Endothelial cell (in vitro differentiated cells): ENCODE measurements around the gene IQCF5. TPM values are rescaled to one million over a fixed set of nuclear protein-coding genes. Genes with fewer than 3 reads are reported as not detected.
A peak's percentile ranks its signal among the peaks of the same experiment; 100 is the strongest.

Source experiments
- DNase-seq: peaks from one replicate; pipeline ENCODE4 v3.0.0; 2021; ENCODE audit warnings: low spot score
- H3K27ac Mint-ChIP-seq: one replicate; pipeline ENCODE4 v1.8.0; 2021; ENCODE audit warnings: mixed read lengths, inconsistent platforms; ENCODE audit not compliant: unreplicated experiment
- H3K27me3 Mint-ChIP-seq: one replicate; pipeline ENCODE4 v1.8.0; 2021; ENCODE audit warnings: mild to moderate bottlenecking, moderate library complexity, mixed read lengths, inconsistent platforms; ENCODE audit not compliant: unreplicated experiment
- H3K36me3 Mint-ChIP-seq: one replicate; pipeline ENCODE4 v1.8.0; 2021; ENCODE audit warnings: mild to moderate bottlenecking, low read depth, mixed read lengths, inconsistent platforms; ENCODE audit not compliant: unreplicated experiment
- H3K4me1 Mint-ChIP-seq: one replicate; pipeline ENCODE4 v1.8.0; 2021; ENCODE audit warnings: mild to moderate bottlenecking, mixed read lengths, inconsistent platforms; ENCODE audit not compliant: unreplicated experiment
- H3K4me3 Mint-ChIP-seq: one replicate; pipeline ENCODE4 v1.8.0; 2021; ENCODE audit warnings: mild to moderate bottlenecking, mixed read lengths, inconsistent platforms; ENCODE audit not compliant: unreplicated experiment
- H3K9me3 Mint-ChIP-seq: one replicate; pipeline ENCODE4 v1.8.0; 2021; ENCODE audit warnings: mixed read lengths, inconsistent platforms; ENCODE audit not compliant: unreplicated experiment
- CTCF ChIP-seq: fragments of 200-600 bp; sonication (generic); IDR thresholded peaks from one replicate; pipeline ENCODE4 v1.5.0; 2021; ENCODE audit warnings: antibody characterized with exemption; ENCODE audit not compliant: unreplicated experiment
- total RNA-seq: library from RNA; stranded (reverse); fragmentation: NEBNext Ultra II Directional; extraction: Animal tissue kit (Norgen Biotek cat#: 25700); gene quantifications from one replicate; pipeline ENCODE4 v1.2.1, GENCODE V29; 2021; ENCODE audit not compliant: unreplicated experiment

The IQCF5 gene
- total RNA-seq, 1 donor from 2014 or later, result not detected

- Mint-ChIP-seq H3K27me3 (peaks cover 4% of the 10 kb centered on the region), H3K36me3 (no peaks in the 10 kb centered on the region), H3K4me1 (peaks cover 31% of the 10 kb centered on the region), H3K27ac (peak overlapping the region; percentile 95), H3K9me3 (peaks cover 8% of the 10 kb centered on the region), H3K4me3 (no peak overlapping the region)
- no peak for TF ChIP-seq CTCF
- no peak for DNase-seq
Observed at GRCh38 chr3:51897391-51897790, 22.0 kb upstream of the IQCF5 start.

DNA sequence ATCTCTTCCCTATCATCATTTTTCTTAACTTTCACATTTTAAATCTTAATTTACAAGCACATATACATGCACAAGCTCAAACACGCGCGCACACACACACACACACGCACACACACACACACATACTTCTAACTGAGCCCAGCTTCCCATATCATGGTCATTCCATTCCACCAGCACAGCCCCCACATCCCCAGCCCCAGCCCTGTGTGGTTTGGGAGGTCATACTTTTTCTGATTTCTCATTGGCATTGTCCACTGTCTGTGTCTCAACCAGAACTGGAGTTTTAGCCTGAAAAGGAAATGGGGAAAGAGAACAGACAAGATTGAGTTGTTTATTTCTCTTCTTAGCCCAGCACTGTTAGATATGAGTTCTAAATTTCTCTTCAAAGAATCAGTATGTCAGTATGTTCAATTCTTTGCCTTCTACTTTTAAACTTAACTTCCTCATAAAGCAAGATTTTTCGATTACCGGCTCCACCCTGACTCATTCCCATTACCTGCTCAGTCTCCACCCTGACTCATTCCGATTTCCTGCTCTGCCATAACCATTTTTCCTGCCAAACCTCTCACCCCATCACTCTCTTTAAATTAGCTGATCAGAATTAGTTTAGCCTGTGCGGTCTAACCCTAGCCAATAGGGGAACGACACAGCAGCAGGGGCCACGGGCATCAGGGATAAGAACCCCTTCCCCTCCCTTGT is 21.4 kb upstream of the IQCF5 start:
- peaks cover 4% of the 10 kb centered on the region for H3K27me3 Mint-ChIP-seq
- no peak overlapping the region for H3K27ac Mint-ChIP-seq
- H3K4me3 Mint-ChIP-seq, result no peak overlapping the region
- H3K4me1 Mint-ChIP-seq, result peaks cover 31% of the 10 kb centered on the region
- no peak for DNase-seq
- TF ChIP-seq CTCF, result no peak
- H3K9me3 Mint-ChIP-seq, result peaks cover 8% of the 10 kb centered on the region
- H3K36me3 Mint-ChIP-seq, result no peaks in the 10 kb centered on the region

GRCh38 chr3:51894939-51895338 is 19.5 kb upstream of the IQCF5 start:
- DNase-seq, result no peak
- Mint-ChIP-seq H3K4me1 (peaks cover 32% of the 10 kb centered on the region), H3K36me3 (no peaks in the 10 kb centered on the region), H3K9me3 (peaks cover 8% of the 10 kb centered on the region), H3K4me3 (no peak overlapping the region), H3K27me3 (peaks cover 4% of the 10 kb centered on the region), H3K27ac (no peak overlapping the region)
- TF ChIP-seq CTCF, result no peak

DNA sequence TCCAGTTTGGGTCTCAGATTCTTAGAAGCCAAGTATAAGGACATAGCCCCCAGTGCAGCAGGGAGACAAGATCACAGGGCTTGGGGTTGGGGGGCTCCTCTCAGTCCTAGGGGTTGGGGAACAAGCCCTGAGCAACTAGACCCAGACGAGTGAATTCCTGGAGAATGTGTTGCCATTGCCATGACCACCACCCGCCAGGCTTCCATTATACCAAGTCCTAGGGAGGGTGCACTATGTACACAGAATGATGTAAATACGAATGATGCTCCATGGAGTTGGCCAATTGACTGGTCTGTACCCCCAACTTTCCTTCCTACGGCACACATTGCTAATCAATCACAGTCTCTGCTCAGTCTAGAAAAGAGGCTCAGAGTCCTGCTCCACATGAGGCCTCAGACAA is 19.0 kb upstream of the IQCF5 start:
- no peak overlapping the region for H3K27ac Mint-ChIP-seq
- H3K27me3 Mint-ChIP-seq, result peaks cover 4% of the 10 kb centered on the region
- H3K4me3 Mint-ChIP-seq, result no peak overlapping the region
- H3K9me3 Mint-ChIP-seq, result peaks cover 8% of the 10 kb centered on the region
- peaks cover 31% of the 10 kb centered on the region for H3K4me1 Mint-ChIP-seq
- no peak for TF ChIP-seq CTCF
- no peaks in the 10 kb centered on the region for H3K36me3 Mint-ChIP-seq
- no peak for DNase-seq

GRCh38 chr3:51891242-51892039 is 16.0 kb upstream of the IQCF5 start:
- no peak overlapping the region for H3K27ac Mint-ChIP-seq
- TF ChIP-seq CTCF, result no peak
- no peaks in the 10 kb centered on the region for H3K9me3 Mint-ChIP-seq
- DNase-seq, result no peak
- peaks cover 7% of the 10 kb centered on the region for H3K4me1 Mint-ChIP-seq
- H3K4me3 Mint-ChIP-seq, result no peak overlapping the region
- no peaks in the 10 kb centered on the region for H3K36me3 Mint-ChIP-seq
- H3K27me3 Mint-ChIP-seq, result peaks cover 4% of the 10 kb centered on the region
